Measurements from ENCODE around the gene CEND1. TPM values are rescaled to one million over a fixed set of nuclear protein-coding genes. Genes with fewer than 3 reads are reported as not detected.
A peak's percentile ranks its signal among the peaks of the same experiment; 100 is the strongest.

Gene CEND1
- total RNA-seq, 2 donors from 2014 or later: 0.58 TPM; not detected in 1

- intact Hi-C loops (cut with DNase I): no loop called here
- DNase-seq (no peak), ATAC-seq (no peak)
Observed at GRCh38 chr11:828506-829175, 38.8 kb upstream of the CEND1 start.

GRCh38 chr11:827897-828192, 38.0 kb upstream of the CEND1 start, which contains the start of gene CRACR2B:
TSS of gene CRACR2B (plus strand) at chr11:827919. CDS start at chr11:828608, 689 bp downstream.
- DNase-seq (no peak), ATAC-seq (no peak)
- intact Hi-C loops (cut with DNase I): no loop called here

GRCh38 chr11:827146-827896, 37.4 kb upstream of the CEND1 start:
- peak in 1 of 2 donors; percentile 9 for ATAC-seq
- intact Hi-C loops (cut with DNase I): no loop called here
- DNase-seq: no peak

- no peak for DNase-seq
- intact Hi-C loops (cut with DNase I): no loop called here
- no peak for ATAC-seq
Observed at GRCh38 chr11:826836-827145, 36.9 kb upstream of the CEND1 start.

GRCh38 chr11:826227-826621, 36.3 kb upstream of the CEND1 start:
- DNase-seq (no peak), ATAC-seq (no peak)
- intact Hi-C loops (cut with DNase I): no loop called here

- intact Hi-C loops (cut with DNase I): no loop called here
- ATAC-seq (no peak), DNase-seq (no peak)
Observed at GRCh38 chr11:825366-826226, 35.7 kb upstream of the CEND1 start.

- intact Hi-C loops (cut with DNase I): no loop called here
- DNase-seq (no peak), ATAC-seq (no peak)
Observed at GRCh38 chr11:824942-825341, 35.1 kb upstream of the CEND1 start.

GRCh38 chr11:824292-824880, 34.5 kb upstream of the CEND1 start:
- DNase-seq (no peak), ATAC-seq (no peak)
- intact Hi-C loops (cut with DNase I): no loop called here

- intact Hi-C loops (cut with DNase I): no loop called here
- no peak for DNase-seq
- ATAC-seq: no peak
Observed at GRCh38 chr11:823441-824291, 33.8 kb upstream of the CEND1 start.

GRCh38 chr11:821512-822371, 31.9 kb upstream of the CEND1 start:
- ATAC-seq: peak in 1 of 2 donors; percentile 2
- intact Hi-C loops (cut with DNase I): no loop called here
- DNase-seq: no peak

- ATAC-seq (peak; percentile 34 to 42), DNase-seq (peak; percentile 80)
- intact Hi-C loops (cut with DNase I): no loop called here
Observed at GRCh38 chr11:820655-821511, 31.0 kb upstream of the CEND1 start.

GRCh38 chr11:819943-820649, 30.2 kb upstream of the CEND1 start:
- DNase-seq (peak; percentile 92), ATAC-seq (peak; percentile 69)
- intact Hi-C loops (cut with DNase I): no loop called here

GRCh38 chr11:819129-819931, 29.4 kb upstream of the CEND1 start:
- peak; percentile 94 for DNase-seq
- ATAC-seq: peak; percentile 85 to 88
- intact Hi-C loops (cut with DNase I): no loop called here

GRCh38 chr11:818396-819128, 28.7 kb upstream of the CEND1 start, which contains the start of gene PNPLA2:
TSS of gene PNPLA2 (plus strand) at chr11:818914. CDS start at chr11:819719, 805 bp downstream.
- ATAC-seq: peak; percentile 2
- DNase-seq: no peak
- intact Hi-C loops (cut with DNase I): no loop called here

- intact Hi-C loops (cut with DNase I): no loop called here
- ATAC-seq: no peak
- no peak for DNase-seq
Observed at GRCh38 chr11:816433-816779, 26.5 kb upstream of the CEND1 start.

Measured in left cardiac atrium (tissue), 4 donors.